Mucosa of stomach (tissue), 1 donor: Measurements from ENCODE around the gene TIMM23.
"Not testable (repeated sequence)": the region's sequence is repeated elsewhere in the genome, so short reads cannot be mapped to it uniquely, and the experiment has no call there.

Experiments used
- H3K27me3 ChIP-seq: one replicate; pipeline ENCODE4 v1.7.0; 2013; ENCODE audit warnings: mild to moderate bottlenecking, low read length; ENCODE audit not compliant: control insufficient read depth, insufficient read depth
- H3K36me3 ChIP-seq: one replicate; pipeline ENCODE4 v1.7.0; 2013; ENCODE audit warnings: low read length; ENCODE audit not compliant: control insufficient read depth, insufficient read depth
- H3K4me1 ChIP-seq: one replicate; pipeline ENCODE4 v1.7.0; 2013; ENCODE audit warnings: mild to moderate bottlenecking, low read length; ENCODE audit not compliant: control insufficient read depth, insufficient read depth
- H3K4me3 ChIP-seq: one replicate; pipeline ENCODE4 v1.7.0; 2013; ENCODE audit warnings: low read length
- H3K9ac ChIP-seq: one replicate; pipeline ENCODE4 v1.7.0; 2013; ENCODE audit warnings: mild to moderate bottlenecking, low read length, moderate library complexity
- H3K9me3 ChIP-seq: one replicate; pipeline ENCODE4 v1.7.0; 2013; ENCODE audit warnings: mild to moderate bottlenecking, low read length, moderate library complexity; ENCODE audit not compliant: control insufficient read depth
- donor health status: Pancreatic carcinoma.

TIMM23 gene

GRCh38 chr10:45962686-45963452 is 9.4 kb upstream of the TIMM23 start:
- H3K4me1 ChIP-seq, H3K9me3 ChIP-seq, H3K27me3 ChIP-seq, H3K4me3 ChIP-seq, H3K9ac ChIP-seq, H3K36me3 ChIP-seq: not testable (repeated sequence)

GRCh38 chr10:45971019-45971418 is 1.3 kb upstream of the TIMM23 start:
- H3K4me3 ChIP-seq, H3K4me1 ChIP-seq, H3K27me3 ChIP-seq, H3K9me3 ChIP-seq, H3K36me3 ChIP-seq: not testable (repeated sequence)
- H3K9ac ChIP-seq: peak overlapping the region; percentile 78

GRCh38 chr10:45971742-45972105 is 565 bp upstream of the TIMM23 start:
- peak overlapping the region; percentile 44 for H3K4me3 ChIP-seq
- peak overlapping the region; percentile 78 for H3K9ac ChIP-seq
- not testable (repeated sequence) for H3K36me3 ChIP-seq

GRCh38 chr10:45972813-45973169 is 502 bp downstream of the TIMM23 start:
- not testable (repeated sequence) for H3K36me3 ChIP-seq, H3K27me3 ChIP-seq, H3K4me1 ChIP-seq, H3K9me3 ChIP-seq
- peak overlapping the region; percentile 44 for H3K4me3 ChIP-seq
- H3K9ac ChIP-seq: peak overlapping the region; percentile 78

More at GRCh38 chr10:45971742-45972105, 565 bp upstream of the TIMM23 start:
- not testable (repeated sequence) for H3K9me3 ChIP-seq, H3K4me1 ChIP-seq, H3K27me3 ChIP-seq

- H3K9ac ChIP-seq, H3K36me3 ChIP-seq, H3K4me1 ChIP-seq, H3K4me3 ChIP-seq, H3K27me3 ChIP-seq, H3K9me3 ChIP-seq: not testable (repeated sequence)
These were observed 1.8 kb downstream of the TIMM23 start for GRCh38 chr10:45974041-45974440.

- H3K4me3 ChIP-seq, H3K9ac ChIP-seq, H3K4me1 ChIP-seq, H3K36me3 ChIP-seq, H3K27me3 ChIP-seq, H3K9me3 ChIP-seq: not testable (repeated sequence)
These were observed 6.3 kb downstream of the TIMM23 start for GRCh38 chr10:45978554-45978953.

GRCh38 chr10:45981367-45981766 is 9.1 kb downstream of the TIMM23 start:
- not testable (repeated sequence) for H3K27me3 ChIP-seq, H3K4me3 ChIP-seq, H3K36me3 ChIP-seq, H3K9me3 ChIP-seq, H3K9ac ChIP-seq, H3K4me1 ChIP-seq

GRCh38 chr10:45983538-45984186 is 11.4 kb downstream of the TIMM23 start:
- H3K9ac ChIP-seq, H3K4me1 ChIP-seq, H3K36me3 ChIP-seq, H3K27me3 ChIP-seq, H3K4me3 ChIP-seq, H3K9me3 ChIP-seq: not testable (repeated sequence)

GRCh38 chr10:45984473-45984872 is 12.2 kb downstream of the TIMM23 start:
- H3K27me3 ChIP-seq, H3K36me3 ChIP-seq, H3K4me1 ChIP-seq, H3K9me3 ChIP-seq, H3K9ac ChIP-seq, H3K4me3 ChIP-seq: not testable (repeated sequence)

- not testable (repeated sequence) for H3K4me1 ChIP-seq, H3K27me3 ChIP-seq, H3K9me3 ChIP-seq, H3K36me3 ChIP-seq, H3K9ac ChIP-seq, H3K4me3 ChIP-seq
These were observed 13.3 kb downstream of the TIMM23 start for GRCh38 chr10:45985590-45985989.

GRCh38 chr10:45997557-45997956 is 25.3 kb downstream of the TIMM23 start:
- peaks cover 7% of the 10 kb centered on the region for H3K4me1 ChIP-seq
- no peak overlapping the region for H3K9ac ChIP-seq
- no peaks in the 10 kb centered on the region for H3K36me3 ChIP-seq

GRCh38 chr10:45997994-45998763 is 25.9 kb downstream of the TIMM23 start:
- no peaks in the 10 kb centered on the region for H3K27me3 ChIP-seq
- H3K4me1 ChIP-seq: peaks cover 13% of the 10 kb centered on the region
- H3K9ac ChIP-seq: no peak overlapping the region
- H3K9me3 ChIP-seq: no peaks in the 10 kb centered on the region
- no peak overlapping the region for H3K4me3 ChIP-seq
- no peaks in the 10 kb centered on the region for H3K36me3 ChIP-seq

More at GRCh38 chr10:45997557-45997956, 25.3 kb downstream of the TIMM23 start:
- Histone ChIP-seq H3K4me3 (no peak overlapping the region), H3K27me3 (no peaks in the 10 kb centered on the region), H3K9me3 (no peaks in the 10 kb centered on the region)
